Measurements from ENCODE around the gene ITGBL1.

GRCh38 chr13:101408992-101409656, 43.4 kb upstream of the ITGBL1 start:
- TF ChIP-seq CTCF (IDR thresholded peaks at IDR 0.05) (no peak), POLR2A (IDR thresholded peaks at IDR 0.05) (no peak)

Measured in Peyer's patch (tissue), 4 donors.